ENCODE results near the gene MCU. TPM values are rescaled to one million over a fixed set of nuclear protein-coding genes. Genes with fewer than 3 reads are reported as not detected.

MCU gene
- total RNA-seq, 4 donors from 2014 or later: 11.4 to 33.3 (median 24.9) TPM

DNA sequence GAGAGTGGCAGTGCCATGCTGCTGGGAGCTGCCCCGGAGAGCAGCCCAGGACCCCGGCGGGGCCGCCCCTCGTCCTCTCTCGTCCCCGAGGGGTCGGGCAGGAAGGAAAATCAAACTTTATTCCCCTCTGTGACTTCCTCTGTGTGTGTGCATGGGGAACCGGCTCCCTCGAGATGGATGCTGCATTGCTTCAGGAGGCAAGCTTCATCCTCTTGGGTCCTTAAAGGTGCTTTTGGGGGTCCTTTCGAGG is 726 bp downstream of the MCU start:
- no peaks in the 10 kb centered on the region for H3K9me3 ChIP-seq

DNA sequence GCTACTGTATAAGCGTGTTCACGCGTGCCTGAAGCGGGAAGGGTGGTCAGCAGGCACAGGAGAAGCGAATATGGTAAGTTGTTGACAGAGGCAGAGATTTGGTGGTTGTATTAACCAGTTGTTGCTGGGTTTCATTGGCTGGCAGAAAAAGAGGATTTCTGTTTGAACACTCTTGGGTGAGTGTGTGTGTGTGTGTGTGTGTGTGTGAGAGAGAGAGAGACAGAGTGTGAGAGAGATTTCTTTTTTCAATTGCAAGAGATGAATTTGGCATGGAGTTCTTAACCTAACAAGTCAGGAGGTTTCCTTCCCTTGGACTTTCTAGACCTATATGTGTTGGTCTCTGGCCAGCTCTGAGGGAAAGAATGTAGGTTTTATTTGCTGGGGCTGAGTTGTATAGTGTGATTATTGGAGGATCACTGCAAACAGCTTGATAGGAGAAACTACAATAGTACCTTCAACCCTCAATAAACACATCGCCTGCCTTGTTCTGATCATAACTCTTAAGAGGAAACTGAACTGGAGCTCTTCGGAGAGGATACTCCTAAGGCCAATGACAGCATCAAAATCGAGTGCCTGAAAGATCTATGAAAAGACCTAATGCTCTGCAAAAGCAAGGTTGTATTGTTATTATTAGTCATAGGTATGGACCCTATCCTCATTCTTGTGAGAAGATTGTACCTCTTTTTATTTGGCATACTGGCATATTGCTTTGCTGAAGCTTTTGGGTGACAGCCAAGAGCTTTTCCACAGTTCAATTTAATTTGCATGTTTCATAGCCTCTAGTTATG is 1.2 kb downstream of the MCU start:
- no peaks in the 10 kb centered on the region for H3K27me3 ChIP-seq
- 11 to 13% methylated on average over 8 of the region's 8 CpGs for WGBS, 2 donors
- intact Hi-C loops (cut with DNase I): loop anchor here (5.0 to 10.0 kb wide), 2 partner anchors 68 to 139 kb away; partner anchors contain the start of gene MICU1
- no peak for TF ChIP-seq POLR2A (IDR thresholded peaks at IDR 0.05)
- TF ChIP-seq, protein P1, sequence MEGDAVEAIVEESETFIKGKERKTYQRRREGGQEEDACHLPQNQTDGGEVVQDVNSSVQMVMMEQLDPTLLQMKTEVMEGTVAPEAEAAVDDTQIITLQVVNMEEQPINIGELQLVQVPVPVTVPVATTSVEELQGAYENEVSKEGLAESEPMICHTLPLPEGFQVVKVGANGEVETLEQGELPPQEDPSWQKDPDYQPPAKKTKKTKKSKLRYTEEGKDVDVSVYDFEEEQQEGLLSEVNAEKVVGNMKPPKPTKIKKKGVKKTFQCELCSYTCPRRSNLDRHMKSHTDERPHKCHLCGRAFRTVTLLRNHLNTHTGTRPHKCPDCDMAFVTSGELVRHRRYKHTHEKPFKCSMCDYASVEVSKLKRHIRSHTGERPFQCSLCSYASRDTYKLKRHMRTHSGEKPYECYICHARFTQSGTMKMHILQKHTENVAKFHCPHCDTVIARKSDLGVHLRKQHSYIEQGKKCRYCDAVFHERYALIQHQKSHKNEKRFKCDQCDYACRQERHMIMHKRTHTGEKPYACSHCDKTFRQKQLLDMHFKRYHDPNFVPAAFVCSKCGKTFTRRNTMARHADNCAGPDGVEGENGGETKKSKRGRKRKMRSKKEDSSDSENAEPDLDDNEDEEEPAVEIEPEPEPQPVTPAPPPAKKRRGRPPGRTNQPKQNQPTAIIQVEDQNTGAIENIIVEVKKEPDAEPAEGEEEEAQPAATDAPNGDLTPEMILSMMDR (IDR thresholded peaks at IDR 0.05): no peak
- peak overlapping the region; percentile 84 to 86 (median 85) for H3K27ac ChIP-seq
- no peaks in the 10 kb centered on the region for H3K9me3 ChIP-seq
- H3K36me3 ChIP-seq: no peaks in the 10 kb centered on the region
- peak overlapping the region; percentile 68 to 89 (median 87) for H3K4me3 ChIP-seq (replicated peaks in 1 of 3)
- DNase-seq: no peak
- H3K4me1 ChIP-seq: peaks cover 16 to 17% of the 10 kb centered on the region in 2 donors

More for the DNA sequence above, 726 bp downstream of the MCU start:
- Histone ChIP-seq H3K4me3 (replicated peaks in 1 of 3) (peak overlapping the region; percentile 68 to 89 (median 87)), H3K36me3 (no peaks in the 10 kb centered on the region), H3K27ac (peak overlapping the region; percentile 84 to 86 (median 85)), H3K27me3 (no peaks in the 10 kb centered on the region), H3K4me1 (peaks cover 16 to 21% of the 10 kb centered on the region in 2 donors)
- intact Hi-C loops (cut with DNase I): loop anchor here (5.0 to 10.0 kb wide), 2 partner anchors 68 to 140 kb away; partner anchors contain the start of gene MICU1
- 0 to 3% methylated on average over 3 to 4 of the region's 11 CpGs for WGBS, 2 donors
- no peak for TF ChIP-seq POLR2A (IDR thresholded peaks at IDR 0.05)
- TF ChIP-seq, protein P1 (IDR thresholded peaks at IDR 0.05): no peak
- no peak for DNase-seq

DNA sequence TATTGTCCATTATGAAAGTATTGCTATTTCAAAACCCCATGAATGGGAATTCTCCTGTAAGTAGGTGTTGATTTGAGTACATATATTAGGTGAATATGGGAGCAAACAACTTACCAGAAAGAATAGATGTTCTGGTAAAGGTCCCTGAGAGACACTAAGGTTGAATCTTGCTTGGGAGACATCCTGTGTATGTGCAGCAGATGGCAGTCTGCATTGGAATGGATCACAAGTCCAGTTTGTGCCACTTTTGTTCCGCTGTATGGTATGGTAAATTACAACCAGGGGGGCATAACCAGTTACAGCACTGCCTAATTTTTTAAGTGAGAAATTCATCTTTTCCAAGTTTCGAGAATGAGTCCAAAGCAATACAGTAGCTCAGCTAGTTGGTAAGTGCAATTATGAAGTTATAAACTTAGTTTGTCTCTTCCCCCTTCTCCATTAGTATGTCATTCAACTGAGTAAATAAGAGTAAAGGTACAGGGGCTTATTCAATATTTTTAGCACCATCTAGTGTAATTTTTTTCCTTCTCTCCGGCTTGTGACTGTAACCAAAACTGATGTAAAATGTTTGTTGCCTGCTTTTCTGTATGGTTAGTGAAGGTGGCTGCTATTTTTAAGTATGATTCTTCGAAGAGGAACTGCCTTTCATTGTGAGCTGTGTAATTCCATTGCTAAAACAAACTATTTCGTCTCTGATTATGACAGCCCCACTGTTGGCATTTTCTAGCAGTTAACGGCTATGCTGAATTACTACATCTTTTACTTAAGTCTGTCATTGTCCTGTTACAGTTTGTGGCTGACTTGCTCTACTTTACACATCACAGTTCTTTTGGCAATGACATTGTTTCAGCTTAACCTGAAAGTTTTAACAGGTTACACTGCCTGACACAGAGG is 2.8 kb downstream of the MCU start:
- intact Hi-C loops (cut with DNase I): loop anchor here (5.0 to 10.0 kb wide), 2 partner anchors 70 to 138 kb away; partner anchors contain the start of gene MICU1
- DNase-seq: no peak
- Histone ChIP-seq H3K27me3 (no peaks in the 10 kb centered on the region), H3K4me3 (replicated peaks in 1 of 3) (no peak overlapping the region), H3K27ac (no peak overlapping the region), H3K9me3 (no peaks in the 10 kb centered on the region), H3K36me3 (no peaks in the 10 kb centered on the region), H3K4me1 (peaks cover 16 to 17% of the 10 kb centered on the region in 2 donors)
- TF ChIP-seq, protein P1 (IDR thresholded peaks at IDR 0.05): peak in 3 of 6 experiments; percentile 3 to 28 (median 21)
- TF ChIP-seq POLR2A (IDR thresholded peaks at IDR 0.05): no peak
- WGBS, 2 donors: 59 to 64% methylated on average over 6 of the region's 6 CpGs

DNA sequence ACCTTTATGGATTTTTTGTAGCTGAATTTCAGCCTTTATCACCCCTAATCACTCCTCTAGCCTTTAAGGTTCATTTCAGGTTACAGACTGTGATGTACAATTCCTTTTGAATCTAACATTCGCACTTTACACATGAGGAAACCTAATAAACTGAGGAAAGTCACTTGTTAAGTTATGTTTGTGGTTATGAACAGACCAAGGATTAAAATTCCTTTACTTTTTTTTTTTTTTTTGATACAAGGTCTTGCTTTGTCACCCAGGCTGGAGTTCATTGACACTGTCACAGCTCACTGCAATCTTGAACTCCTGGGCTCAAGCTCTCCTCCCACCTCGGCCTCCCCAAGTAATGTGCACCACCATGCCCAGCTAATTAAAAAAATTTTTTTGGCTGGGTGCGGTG is 3.6 kb downstream of the MCU start:
- DNase-seq: no peak
- 90 to 94% methylated on average over 3 of the region's 3 CpGs for WGBS, 2 donors
- no peaks in the 10 kb centered on the region for H3K27me3 ChIP-seq
- H3K9me3 ChIP-seq: no peaks in the 10 kb centered on the region
- H3K36me3 ChIP-seq: no peaks in the 10 kb centered on the region
- peaks cover 16 to 17% of the 10 kb centered on the region in 2 donors for H3K4me1 ChIP-seq
- H3K27ac ChIP-seq: no peak overlapping the region
- H3K4me3 ChIP-seq (replicated peaks in 1 of 3): no peak overlapping the region
- intact Hi-C loops (cut with DNase I): loop anchor here (10.0 kb wide), 1 partner anchor 71 kb away; the partner anchor contains the start of gene MICU1
- TF ChIP-seq POLR2A (IDR thresholded peaks at IDR 0.05): no peak
- TF ChIP-seq, protein P1 (IDR thresholded peaks at IDR 0.05): no peak
